GM18870 (cell line): ENCODE data around the gene PARN.
"Not testable (repeated sequence)": the region's sequence is repeated elsewhere in the genome, so short reads cannot be mapped to it uniquely, and the experiment has no call there.

Experiments
- ATAC-seq: cut with Tn5 transposase; IDR thresholded peaks from one replicate; pipeline ENCODE4 v1.9.1; 2021; ENCODE audit warnings: moderate library complexity; ENCODE audit not compliant: unreplicated experiment

The PARN gene

GRCh38 chr16:14445937-14446715 is 183.9 kb downstream of the PARN start:
- no peak for ATAC-seq

GRCh38 chr16:14444979-14445810 is 184.9 kb downstream of the PARN start:
- no peak for ATAC-seq

DNA sequence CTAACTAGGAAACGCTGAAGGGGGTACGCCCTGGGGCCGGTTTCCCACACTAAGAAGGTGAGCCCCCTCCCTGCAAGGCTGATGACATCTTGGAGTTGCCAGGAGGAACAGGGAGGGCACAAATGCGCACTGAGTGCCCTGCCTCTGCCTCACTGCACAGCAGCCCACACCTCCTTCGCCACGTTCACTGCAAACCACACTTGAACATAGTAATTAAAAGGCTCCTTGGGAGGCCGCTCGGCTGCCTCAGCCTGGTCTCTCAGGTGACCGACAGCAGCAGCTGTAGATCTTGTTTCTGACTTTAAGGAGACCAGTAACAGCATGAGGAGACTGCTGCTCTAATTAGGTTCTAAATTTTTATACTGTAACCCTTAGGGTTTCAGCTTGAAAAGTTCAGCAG is 188.5 kb downstream of the PARN start:
- ATAC-seq: not testable (repeated sequence)

- ATAC-seq: no peak
Observed at GRCh38 chr16:14438256-14438655, 191.8 kb downstream of the PARN start.

- ATAC-seq: no peak
Observed at GRCh38 chr16:14437426-14437825, 192.6 kb downstream of the PARN start.

GRCh38 chr16:14436401-14436955 is 193.6 kb downstream of the PARN start:
- ATAC-seq: no peak

- ATAC-seq: no peak
Observed at GRCh38 chr16:14434860-14435259, 195.2 kb downstream of the PARN start.

DNA sequence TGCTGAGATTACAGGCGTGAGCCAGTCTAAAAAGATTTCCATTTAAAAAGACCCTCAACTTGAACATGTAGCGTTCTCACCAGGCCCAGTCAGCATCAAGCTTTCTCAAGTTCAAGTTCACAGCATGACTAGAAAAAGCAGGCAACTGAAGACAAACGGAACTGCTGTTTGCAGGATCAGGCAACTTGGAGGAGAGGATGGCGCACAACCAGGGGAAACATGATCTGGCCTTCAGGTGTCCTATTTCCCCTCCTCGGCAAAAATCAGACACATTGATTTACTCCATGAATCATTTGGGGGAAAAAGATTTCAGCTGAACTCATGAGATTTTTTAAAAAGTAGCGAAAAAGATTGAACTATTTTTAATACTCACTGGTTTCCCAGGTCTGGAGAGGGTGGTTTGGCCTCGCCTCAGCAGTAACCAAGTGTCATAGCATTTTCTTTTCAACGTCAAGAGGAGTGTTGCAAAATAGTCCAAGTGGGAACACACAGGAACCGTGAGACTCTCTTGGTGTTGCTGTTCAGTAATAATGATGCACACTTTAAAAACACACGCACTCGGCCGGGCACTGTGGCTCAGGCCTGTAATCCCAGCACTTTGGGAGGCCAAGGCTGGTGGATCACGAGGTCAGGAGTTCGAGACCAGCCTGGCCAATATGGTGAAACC is 201.0 kb downstream of the PARN start:
- not testable (repeated sequence) for ATAC-seq

- ATAC-seq: no peak
Observed at GRCh38 chr16:14428043-14428442, 202.0 kb downstream of the PARN start.

GRCh38 chr16:14427371-14427948 is 202.6 kb downstream of the PARN start:
- no peak for ATAC-seq

DNA sequence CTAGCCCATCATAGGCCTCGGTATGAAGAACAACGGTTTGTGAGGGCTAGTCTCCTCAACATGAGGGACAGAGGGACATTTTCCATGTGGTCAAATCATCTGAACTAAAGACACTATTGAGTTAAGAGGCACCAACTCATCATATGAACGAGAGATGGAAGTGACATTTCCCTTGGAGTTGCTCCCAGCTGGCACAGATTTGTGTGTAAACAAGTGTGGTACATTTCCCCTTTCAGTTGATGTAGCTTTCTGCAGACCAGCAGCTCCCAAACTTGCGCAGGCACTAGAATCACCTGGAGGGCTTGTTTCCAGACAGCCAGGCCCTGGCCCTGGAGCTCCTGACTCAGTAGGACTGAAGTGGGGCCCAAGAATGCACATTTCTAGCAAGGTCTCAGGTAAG is 205.5 kb downstream of the PARN start:
- no peak for ATAC-seq

- no peak for ATAC-seq
Observed at GRCh38 chr16:14423344-14423743, 206.7 kb downstream of the PARN start.

DNA sequence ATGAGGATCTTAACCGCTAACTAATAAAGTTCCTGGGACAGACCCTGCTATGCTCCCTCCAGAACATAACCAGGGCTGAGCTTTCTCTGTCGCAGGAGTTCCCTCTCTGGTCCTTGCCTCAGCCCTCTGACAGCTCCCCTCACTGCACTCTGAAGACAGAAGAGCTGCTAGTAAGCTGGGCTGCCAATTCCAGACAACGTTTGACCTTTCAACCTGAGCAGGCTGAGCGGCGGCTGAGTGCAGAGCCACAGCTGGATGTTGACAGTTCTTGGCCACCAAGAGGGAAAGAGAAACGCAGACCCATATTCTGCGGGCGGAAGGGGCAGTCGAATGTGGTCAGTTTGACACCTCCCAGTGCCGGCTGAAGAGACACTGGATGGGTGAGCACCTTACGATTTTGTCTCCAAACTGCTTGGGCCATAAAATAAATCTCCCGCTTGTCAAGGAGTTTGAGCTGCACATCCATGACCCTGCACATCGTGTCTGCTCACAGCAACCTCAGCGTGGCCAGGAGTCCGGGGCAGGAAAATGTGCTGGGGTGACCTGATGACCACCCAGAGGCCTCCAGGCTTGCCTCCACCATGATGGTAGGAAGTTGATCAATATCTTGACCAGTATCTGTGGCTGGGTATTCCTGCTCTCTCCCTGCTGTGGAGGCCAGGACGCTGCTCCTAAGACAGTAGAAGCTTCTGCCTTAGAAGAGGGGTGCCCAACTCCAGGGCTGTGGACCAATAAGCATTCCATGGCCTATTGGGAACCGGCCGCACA is 209.2 kb downstream of the PARN start:
- no peak for ATAC-seq

DNA sequence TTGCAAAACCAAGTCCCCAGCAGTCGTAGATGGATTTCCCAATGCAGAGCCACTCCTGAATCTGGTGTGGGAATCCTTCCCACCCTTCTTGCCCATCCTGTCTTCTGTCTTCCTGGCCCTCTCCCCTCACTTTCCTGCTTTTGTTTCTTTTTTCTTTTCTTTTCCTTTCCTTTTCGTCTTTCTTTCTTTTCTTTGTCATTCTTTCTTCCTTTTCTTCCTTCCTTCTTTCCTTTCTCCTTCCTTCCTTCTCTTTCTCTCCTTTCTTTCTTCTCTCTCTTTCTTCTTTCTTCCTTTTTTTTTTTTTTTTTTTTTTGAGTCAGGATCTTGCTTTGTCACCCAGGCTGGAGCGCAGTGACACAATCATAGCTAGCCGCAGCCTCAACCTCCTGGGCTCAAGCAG is 209.8 kb downstream of the PARN start:
- not testable (repeated sequence) for ATAC-seq

GRCh38 chr16:14419817-14420216 is 210.2 kb downstream of the PARN start:
- no peak for ATAC-seq

DNA sequence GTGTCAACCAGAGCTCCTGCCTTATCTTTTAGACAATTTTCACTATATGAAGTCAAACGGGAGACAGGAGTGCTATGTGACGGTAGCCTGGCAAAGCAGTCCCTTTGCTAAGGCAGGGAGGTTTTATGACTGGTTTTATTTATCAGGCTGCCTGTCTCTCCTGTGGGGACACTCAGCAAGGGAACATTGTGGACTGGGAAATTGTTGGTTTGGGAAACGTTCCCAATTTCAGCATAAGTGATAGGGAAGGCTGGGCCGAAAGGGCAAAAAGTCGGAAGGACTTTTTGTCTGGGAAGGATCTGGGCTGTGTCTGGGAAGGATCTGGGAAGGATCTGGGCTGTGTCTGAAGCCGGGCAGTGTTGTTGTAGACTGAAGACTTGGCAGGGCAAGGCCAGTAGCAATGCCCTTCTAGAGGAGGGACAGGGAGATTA is 211.2 kb downstream of the PARN start:
- no peak for ATAC-seq

DNA sequence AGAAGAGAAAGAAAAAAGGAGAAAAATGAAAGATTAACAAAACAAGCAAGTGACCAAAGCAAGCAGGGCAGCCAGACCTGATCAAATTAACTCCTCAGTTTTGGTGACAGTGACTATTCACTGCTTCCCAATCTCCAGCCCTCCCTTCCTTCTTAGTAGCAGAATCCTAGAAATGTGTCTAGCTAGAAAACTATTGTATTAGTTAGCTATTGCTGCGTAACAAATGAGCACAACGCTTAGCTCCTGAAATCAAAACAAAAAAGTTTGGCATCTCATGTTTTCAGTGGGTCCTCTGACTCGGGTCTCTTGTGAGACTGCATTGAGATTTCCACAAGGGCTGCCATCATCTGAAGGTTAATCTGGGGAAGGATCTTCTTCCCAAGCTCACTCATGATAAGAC is 213.9 kb downstream of the PARN start:
- ATAC-seq: no peak

- no peak for ATAC-seq
Observed at GRCh38 chr16:14415291-14415690, 214.8 kb downstream of the PARN start.

DNA sequence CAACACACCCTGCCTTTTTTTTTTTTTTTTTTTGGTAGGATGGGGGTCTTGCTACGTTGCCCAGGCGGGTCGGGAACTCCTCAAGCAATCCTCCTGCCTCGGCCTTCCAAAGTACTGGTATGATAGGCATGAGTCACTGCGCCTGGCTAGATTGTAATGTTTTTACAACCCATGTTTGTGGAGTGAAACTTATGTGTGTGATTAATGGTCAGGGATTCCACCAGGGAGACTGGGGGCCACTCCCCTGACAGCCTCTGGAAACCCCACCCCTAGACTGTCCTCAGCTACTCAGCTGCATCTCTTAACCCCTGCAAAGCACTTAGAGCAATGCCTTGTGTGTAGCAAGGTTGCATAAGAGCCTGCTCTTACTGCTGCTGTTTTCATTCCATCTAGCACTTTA is 220.5 kb downstream of the PARN start:
- no peak for ATAC-seq

- ATAC-seq: no peak
Observed at GRCh38 chr16:14407786-14408399, 222.2 kb downstream of the PARN start.
